IPS DF 6.9 (cell line): ENCODE data around the gene AMPH.
A peak's percentile ranks its signal among the peaks of the same experiment; 100 is the strongest.

Experiments used
- DNase-seq: peaks from one replicate; pipeline ENCODE4 v3.0.0-alpha.2; 2013; ENCODE audit warnings: low read depth, low spot score
- H3K27ac ChIP-seq: one replicate; pipeline ENCODE4 v1.5.1; 2013; ENCODE audit warnings: low read length, control low read depth
- H3K27me3 ChIP-seq: 2 replicates; pipeline ENCODE4 v1.6.1; 2013; ENCODE audit warnings: mild to moderate bottlenecking, low read length; ENCODE audit not compliant: control insufficient read depth, insufficient read depth
- H3K36me3 ChIP-seq: 2 replicates; pipeline ENCODE4 v1.6.1; 2013; ENCODE audit warnings: low read length; ENCODE audit not compliant: control insufficient read depth, insufficient read depth
- H3K4me1 ChIP-seq: 2 replicates; pipeline ENCODE4 v1.6.1; 2013; ENCODE audit warnings: low read length; ENCODE audit not compliant: control insufficient read depth, insufficient read depth
- H3K4me3 ChIP-seq: 2 replicates; pipeline ENCODE4 v1.5.1; 2013; ENCODE audit warnings: mild to moderate bottlenecking, low read length
- H3K9me3 ChIP-seq: 2 replicates; pipeline ENCODE4 v1.6.1; 2013; ENCODE audit warnings: low read length, inconsistent platforms; ENCODE audit not compliant: control insufficient read depth, insufficient read depth
- WGBS: extraction: QIAGEN DNeasy Blood & Tissue Kit; methylation state at CpG from one replicate; pipeline ENCODE4 v1.1.7; 2013; ENCODE audit warnings: mixed read lengths, missing lambda C conversion rate; ENCODE audit not compliant: insufficient read length, insufficient coverage; 5-methylcytosine and 5-hydroxymethylcytosine counted together

The AMPH gene

DNA sequence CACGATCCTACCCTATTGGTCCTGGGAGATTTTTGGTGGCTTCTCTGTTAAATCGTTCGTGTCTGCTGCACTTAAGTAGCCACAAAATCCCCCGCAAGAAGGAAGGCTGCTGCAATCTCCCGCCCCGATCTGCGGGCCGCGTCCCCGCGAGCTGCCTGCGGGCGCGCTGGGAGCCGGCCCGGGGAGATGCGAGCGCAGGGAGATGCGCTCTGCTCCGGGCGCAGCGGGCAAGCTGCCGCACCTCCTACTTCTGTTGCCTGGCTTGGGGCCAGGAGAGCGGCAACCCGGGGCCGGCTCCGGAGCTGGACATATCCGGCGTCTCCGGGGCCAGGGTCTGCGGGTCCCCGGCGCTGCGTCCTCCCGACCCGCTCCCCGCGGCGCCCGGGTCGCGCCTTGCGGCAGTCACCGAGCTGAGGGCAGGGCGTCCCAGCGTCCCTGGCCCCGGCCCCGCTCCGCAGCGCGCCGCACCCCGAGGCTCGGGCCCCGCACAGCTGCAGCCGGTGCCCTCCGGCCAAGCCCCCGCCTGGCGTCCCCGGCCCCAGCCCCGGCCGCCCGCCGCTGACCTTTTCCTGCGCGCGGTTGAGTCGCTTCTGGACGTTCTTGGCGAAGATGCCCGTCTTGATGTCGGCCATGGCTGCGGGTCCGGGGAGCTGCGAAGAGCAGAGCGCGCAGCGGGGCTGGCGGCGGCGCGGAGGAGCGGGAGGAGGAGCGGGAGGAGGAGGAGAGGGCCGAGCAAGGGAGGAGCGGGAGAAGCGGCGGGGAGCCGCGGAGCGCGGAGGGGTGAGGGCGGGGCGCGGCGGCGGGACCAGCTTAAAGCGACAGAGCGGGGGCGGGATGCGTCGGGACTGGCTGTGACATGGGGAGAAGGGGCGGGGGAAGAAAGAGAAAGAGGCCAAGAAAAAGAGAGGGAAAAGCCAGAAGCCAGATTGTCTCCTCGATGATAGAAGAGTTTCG is at the start of gene AMPH:
Gene AMPH, minus strand, starts transcription at position 654 of the 954 bp plus-strand sequence. Its CDS starts 22 bp downstream, at position 632.
- peak; percentile 52 for DNase-seq
- Histone ChIP-seq H3K9me3 (no peaks in the 10 kb centered on the region), H3K4me3 (peak within 1 kb of the TSS; percentile 81; the same call in 1 of the 2 replicates), H3K36me3 (no peaks in the 10 kb centered on the region; the same call in 1 of the 2 replicates), H3K27me3 (peaks cover 15% of the 10 kb centered on the region), H3K4me1 (no peaks in the 10 kb centered on the region), H3K27ac (no peak within 1 kb of the TSS)
- WGBS: no CpG with 5 or more reads among the region's 105 CpGs

DNA sequence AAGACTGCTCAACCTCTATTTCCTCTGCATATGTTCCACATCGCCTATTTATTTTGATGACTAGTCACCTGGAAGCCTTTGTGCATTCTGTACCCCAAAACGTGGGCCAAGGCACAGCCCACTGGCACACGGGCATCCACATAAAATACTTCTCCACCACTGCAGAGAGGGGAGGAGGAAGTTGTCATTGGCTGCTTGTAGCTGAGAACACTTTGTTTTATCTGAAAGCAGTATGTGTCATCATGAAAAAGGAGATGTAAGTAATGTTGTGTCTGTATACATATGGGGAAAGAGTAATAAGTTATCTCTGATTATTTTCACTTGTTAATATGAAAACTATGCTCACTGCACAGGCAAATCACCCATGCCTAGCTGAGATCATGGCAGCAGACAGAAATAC is 48.2 kb upstream of the AMPH start:
- Histone ChIP-seq H3K27ac (no peak overlapping the region), H3K36me3 (no peaks in the 10 kb centered on the region), H3K4me1 (0 out of 2 replicates have a peak, but pooled peaks cover 2% of the 10 kb centered on the region), H3K9me3 (no peaks in the 10 kb centered on the region), H3K4me3 (no peak overlapping the region), H3K27me3 (no peaks in the 10 kb centered on the region)
- no peak for DNase-seq
- no CpG with 5 or more reads among the region's 3 CpGs for WGBS

DNA sequence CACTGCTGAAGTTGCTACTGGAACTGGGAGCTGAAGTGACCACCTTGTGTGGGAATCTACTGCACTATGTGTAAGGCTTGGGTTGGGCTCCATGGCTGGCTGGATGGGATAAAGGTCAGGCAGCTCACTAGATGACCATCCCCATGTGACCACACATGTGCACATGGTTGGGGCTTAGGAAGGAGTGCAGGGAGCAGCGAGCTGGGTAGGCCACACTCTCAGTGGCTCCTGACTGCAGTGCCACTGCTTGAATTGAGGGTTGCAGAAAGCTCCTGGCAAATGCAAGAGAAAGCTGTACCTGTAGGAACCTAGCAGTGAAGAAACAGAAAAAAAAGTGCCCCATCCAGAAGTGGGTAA is 47.5 kb upstream of the AMPH start:
- no CpG with 5 or more reads among the region's 1 CpG for WGBS
- H3K27me3 ChIP-seq: no peaks in the 10 kb centered on the region
- H3K4me1 ChIP-seq: 0 out of 2 replicates have a peak, but pooled peaks cover 2% of the 10 kb centered on the region
- no peak overlapping the region for H3K4me3 ChIP-seq
- DNase-seq: no peak
- H3K27ac ChIP-seq: no peak overlapping the region
- no peaks in the 10 kb centered on the region for H3K9me3 ChIP-seq
- no peaks in the 10 kb centered on the region for H3K36me3 ChIP-seq

DNA sequence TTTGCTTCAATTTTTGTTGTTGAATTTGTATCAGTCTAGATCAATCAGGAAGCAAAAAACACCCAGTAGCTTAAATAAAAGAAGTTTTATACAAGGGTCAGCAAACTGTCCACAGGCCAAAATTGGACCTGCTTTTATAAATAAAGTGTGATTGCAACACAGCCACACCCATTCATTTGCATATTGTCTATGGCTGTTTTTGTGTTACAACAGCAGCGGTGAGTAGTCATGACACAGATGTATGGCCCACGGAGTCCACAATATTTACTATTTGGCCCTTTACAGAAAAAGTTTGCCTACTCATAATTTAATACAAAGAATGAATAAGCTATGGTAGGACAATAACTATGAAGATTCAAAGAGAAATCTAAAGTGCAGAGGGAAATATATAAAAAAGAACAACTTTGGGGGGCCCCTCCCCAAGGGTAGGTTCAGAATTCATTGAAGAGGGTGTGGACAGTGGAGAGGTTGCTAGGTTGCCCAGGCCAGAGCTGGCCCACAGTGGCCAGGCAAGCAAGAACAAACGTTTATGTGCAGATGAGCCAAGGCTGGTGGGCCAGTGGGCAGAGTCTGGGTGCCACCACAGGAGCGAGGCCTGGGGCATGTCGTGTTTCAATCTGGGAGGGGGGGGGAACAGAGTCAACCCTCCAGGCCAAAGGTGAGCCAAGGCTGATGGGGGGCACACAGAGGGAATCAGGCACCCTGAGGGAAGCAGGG is 47.0 kb upstream of the AMPH start:
- H3K27ac ChIP-seq: no peak overlapping the region
- no peak overlapping the region for H3K4me3 ChIP-seq
- H3K27me3 ChIP-seq: no peaks in the 10 kb centered on the region
- DNase-seq: no peak
- no CpG with 5 or more reads among the region's 5 CpGs for WGBS
- H3K4me1 ChIP-seq: 0 out of 2 replicates have a peak, but pooled peaks cover 2% of the 10 kb centered on the region
- H3K9me3 ChIP-seq: no peaks in the 10 kb centered on the region
- no peaks in the 10 kb centered on the region for H3K36me3 ChIP-seq

DNA sequence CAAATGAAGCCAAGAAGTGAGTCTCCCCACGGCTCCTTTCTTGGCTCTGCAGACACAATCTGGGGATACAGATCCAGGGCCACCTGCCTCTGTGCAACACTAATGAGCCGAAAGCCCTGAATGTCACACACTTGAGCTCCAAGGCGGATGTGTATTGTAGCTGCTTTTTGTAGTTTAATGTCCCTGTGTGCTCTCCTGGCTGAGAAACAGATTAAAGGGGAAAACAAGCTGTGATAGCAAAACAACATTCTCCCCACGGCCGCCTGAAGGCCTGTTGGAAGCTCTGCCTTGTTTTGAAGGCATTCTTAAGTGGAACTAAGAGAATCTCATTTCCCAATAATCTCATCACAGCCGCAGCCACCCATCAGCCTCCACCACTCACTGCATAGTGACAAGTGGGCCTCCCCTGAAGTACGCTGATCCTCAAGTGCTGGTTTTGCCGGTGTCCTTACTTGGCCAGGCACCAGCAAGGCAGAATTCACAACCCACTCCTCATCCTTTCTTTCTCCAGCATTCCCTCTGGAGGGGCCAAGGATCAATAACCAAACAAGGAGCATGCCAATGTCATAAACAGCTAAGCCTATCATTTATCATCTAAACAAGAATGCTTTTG is 44.4 kb upstream of the AMPH start:
- H3K4me3 ChIP-seq: no peak overlapping the region
- H3K36me3 ChIP-seq: no peaks in the 10 kb centered on the region
- no peaks in the 10 kb centered on the region for H3K9me3 ChIP-seq
- no peak for DNase-seq
- WGBS: no CpG with 5 or more reads among the region's 8 CpGs
- no peaks in the 10 kb centered on the region for H3K27me3 ChIP-seq
- H3K27ac ChIP-seq: no peak overlapping the region
- no peaks in the 10 kb centered on the region for H3K4me1 ChIP-seq

DNA sequence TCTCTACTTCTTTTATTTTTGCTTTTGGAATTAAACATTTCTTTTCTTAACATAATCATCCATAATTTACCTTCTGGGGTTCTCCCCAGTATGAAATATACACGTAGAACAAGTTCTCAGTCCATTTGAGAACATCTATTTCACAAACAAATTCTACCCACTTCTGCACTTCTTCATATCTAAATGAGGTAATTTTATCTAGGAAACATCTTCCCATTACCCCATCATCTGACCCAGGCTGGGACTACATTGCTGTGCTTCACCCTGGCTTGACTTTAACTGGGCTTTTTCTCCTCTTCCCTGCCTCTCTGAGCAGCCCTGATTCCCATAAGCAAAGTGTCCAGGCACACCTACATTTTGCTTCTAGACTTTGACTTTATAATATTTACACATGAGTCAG is 43.3 kb upstream of the AMPH start:
- Histone ChIP-seq H3K27me3 (no peaks in the 10 kb centered on the region), H3K4me1 (no peaks in the 10 kb centered on the region), H3K36me3 (no peaks in the 10 kb centered on the region), H3K4me3 (no peak overlapping the region), H3K27ac (no peak overlapping the region), H3K9me3 (no peaks in the 10 kb centered on the region)
- WGBS: no CpG with 5 or more reads among the region's 1 CpG
- DNase-seq: no peak

DNA sequence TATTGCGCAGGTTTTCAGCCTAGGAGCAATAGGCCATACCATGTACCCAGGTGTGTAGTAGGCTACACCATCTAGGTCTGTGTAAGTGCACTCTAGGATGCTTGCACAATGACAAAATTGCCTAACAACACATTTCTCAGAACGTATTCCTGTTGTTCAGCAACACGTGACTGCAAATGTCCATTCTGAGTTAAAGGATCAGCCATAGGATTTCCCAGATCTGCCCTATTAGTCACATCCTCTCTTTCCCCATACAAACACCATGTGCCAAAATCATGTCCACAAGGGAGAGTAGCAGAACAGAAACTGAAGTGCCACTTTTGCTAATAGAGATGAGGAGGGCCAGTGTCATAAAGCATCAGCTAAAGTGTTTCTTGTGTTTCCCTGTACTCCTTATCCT is 42.6 kb upstream of the AMPH start:
- Histone ChIP-seq H3K4me3 (no peak overlapping the region), H3K27ac (no peak overlapping the region), H3K9me3 (no peaks in the 10 kb centered on the region), H3K4me1 (no peaks in the 10 kb centered on the region), H3K27me3 (no peaks in the 10 kb centered on the region), H3K36me3 (no peaks in the 10 kb centered on the region)
- no peak for DNase-seq
- WGBS: no CpG with 5 or more reads among the region's 3 CpGs

DNA sequence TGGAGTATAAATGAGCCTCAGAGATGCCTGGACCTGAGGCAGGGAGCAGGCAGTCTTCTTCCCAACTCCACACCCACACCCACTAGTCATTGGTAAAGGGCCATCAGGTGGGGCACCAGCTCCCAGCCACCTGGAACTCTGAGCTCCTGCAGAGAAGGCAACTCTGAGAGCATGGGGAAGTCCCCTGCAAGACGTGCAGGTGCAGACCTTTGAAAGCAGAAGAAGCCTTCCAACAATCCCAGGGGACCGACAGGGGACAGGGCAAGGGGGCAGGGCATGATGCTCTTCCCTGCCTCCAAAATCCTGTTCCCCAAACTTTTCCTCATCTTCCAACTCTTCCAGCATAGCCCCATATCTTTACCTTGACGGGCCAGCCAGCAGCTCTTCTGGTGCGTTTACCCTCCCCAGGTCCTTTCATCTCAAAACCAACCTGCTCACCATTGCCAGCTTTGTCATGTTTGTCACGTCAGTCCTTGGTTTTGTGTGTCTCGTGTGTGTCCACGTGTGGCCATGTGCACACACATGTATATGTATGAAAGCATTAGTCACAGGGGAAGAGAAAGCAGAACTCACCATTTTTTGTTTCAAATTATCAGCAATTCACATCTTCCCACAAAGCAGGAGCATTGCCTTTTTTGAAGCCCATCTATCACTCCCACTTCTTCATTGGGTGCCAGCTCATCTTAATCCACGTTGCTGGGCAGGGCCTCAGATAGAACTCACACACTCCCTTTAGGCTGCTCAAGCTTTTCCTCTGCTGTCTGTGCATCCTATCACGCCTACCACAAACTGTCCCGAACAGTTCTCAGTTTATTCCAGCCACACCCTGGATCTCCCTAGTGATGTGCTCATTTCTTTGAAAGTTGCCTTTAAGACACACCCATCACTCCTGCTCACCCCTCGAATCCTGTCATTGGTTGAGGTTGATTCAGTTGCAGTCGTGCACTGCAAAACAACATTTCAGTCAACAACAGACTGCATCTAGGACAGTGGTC is 41.0 kb upstream of the AMPH start:
- DNase-seq: no peak
- no peak overlapping the region for H3K27ac ChIP-seq
- H3K27me3 ChIP-seq: no peaks in the 10 kb centered on the region
- H3K36me3 ChIP-seq: no peaks in the 10 kb centered on the region
- H3K9me3 ChIP-seq: no peaks in the 10 kb centered on the region
- no CpG with 5 or more reads among the region's 12 CpGs for WGBS
- H3K4me1 ChIP-seq: no peaks in the 10 kb centered on the region
- H3K4me3 ChIP-seq: no peak overlapping the region

DNA sequence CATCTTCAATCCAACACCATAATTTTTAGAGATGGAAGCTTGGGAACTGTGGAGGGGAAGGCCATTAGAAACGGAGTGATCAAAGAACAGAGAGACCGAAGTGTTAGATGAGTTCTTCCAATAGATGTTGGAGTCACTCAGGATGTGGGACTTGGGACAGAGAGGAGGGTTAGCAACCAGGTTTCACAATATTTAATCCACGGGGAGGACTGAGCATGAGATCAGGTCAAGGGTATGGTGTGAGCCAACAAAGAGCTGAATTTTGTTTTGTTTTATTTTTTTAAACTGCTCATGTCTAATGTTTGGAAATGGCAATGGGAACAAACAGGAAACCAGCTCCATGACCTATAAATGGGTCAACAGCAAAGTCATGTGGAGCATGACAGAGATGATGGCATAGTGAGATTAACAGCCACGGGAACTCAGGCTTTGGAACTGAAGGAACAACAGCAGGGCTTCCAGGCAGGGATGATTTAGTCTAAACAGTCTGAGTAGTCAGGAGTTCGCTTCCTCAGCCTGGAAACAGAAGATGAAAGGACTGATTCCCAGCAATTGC is 38.9 kb upstream of the AMPH start:
- Histone ChIP-seq H3K36me3 (no peaks in the 10 kb centered on the region), H3K4me1 (no peaks in the 10 kb centered on the region), H3K27ac (no peak overlapping the region), H3K27me3 (no peaks in the 10 kb centered on the region), H3K4me3 (no peak overlapping the region), H3K9me3 (no peaks in the 10 kb centered on the region)
- no CpG with 5 or more reads among the region's 5 CpGs for WGBS
- no peak for DNase-seq
